ENCODE data around the gene SORCS2. TPM values are rescaled to one million over a fixed set of nuclear protein-coding genes. Genes with fewer than 3 reads are reported as not detected.

Gene SORCS2
- total and polyA plus RNA-seq, 4 donors, result 2.2 to 7.7 (median 2.5) TPM

- H3K4me3 ChIP-seq, result no peak overlapping the region
- no peaks in the 10 kb centered on the region for H3K36me3 ChIP-seq (ENCODE audit: control insufficient read depth in 4 of 4, insufficient read depth in 4 of 4, low read length in 4 of 4)
- H3K9me3 ChIP-seq (ENCODE audit: control insufficient read depth in 4 of 4, insufficient read depth in 3 of 4, low read length in 3 of 4), result no peaks in the 10 kb centered on the region
- WGBS, 2 donors, result 82 to 90% methylated on average over 12 of the region's 12 CpGs
- no peaks in the 10 kb centered on the region for H3K27me3 ChIP-seq (ENCODE audit: control insufficient read depth in 3 of 3, insufficient read depth in 3 of 3, low read length in 2 of 3)
- peaks cover 0 to 28% (median 6%) of the 10 kb centered on the region in 5 donors for H3K4me1 ChIP-seq (ENCODE audit: control insufficient read depth in 5 of 5, insufficient read depth in 5 of 5, low read length in 5 of 5)
- DNase-seq (no peak), ATAC-seq (ENCODE audit: insufficient read depth, low FRiP score) (no peak)
- no peak for TF ChIP-seq CTCF (IDR thresholded peaks at IDR 0.05; ENCODE audit: control extremely low read depth, extremely low read depth)
- no peak overlapping the region for H3K9ac ChIP-seq (ENCODE audit: insufficient read depth in 1 of 2, low read length in 2 of 2)
- no peak overlapping the region for H3K27ac ChIP-seq (ENCODE audit: low read depth in 1 of 2, low read length in 1 of 2)
Measured at GRCh38 chr4:7326306-7326692, 134.0 kb downstream of the SORCS2 start.

- 67 to 74% methylated on average over 18 to 20 of the region's 20 CpGs for WGBS, 2 donors
- no peak for TF ChIP-seq CTCF (IDR thresholded peaks at IDR 0.05; ENCODE audit: control extremely low read depth, extremely low read depth)
- DNase-seq (no peak), ATAC-seq (ENCODE audit: insufficient read depth, low FRiP score) (no peak)
- Histone ChIP-seq H3K9me3 (ENCODE audit: control insufficient read depth in 4 of 4, insufficient read depth in 3 of 4, low read length in 3 of 4) (no peaks in the 10 kb centered on the region), H3K36me3 (ENCODE audit: control insufficient read depth in 4 of 4, insufficient read depth in 4 of 4, low read length in 4 of 4) (no peaks in the 10 kb centered on the region), H3K9ac (ENCODE audit: insufficient read depth in 1 of 2, low read length in 2 of 2) (no peak overlapping the region), H3K27me3 (ENCODE audit: control insufficient read depth in 3 of 3, insufficient read depth in 3 of 3, low read length in 2 of 3) (no peaks in the 10 kb centered on the region), H3K4me1 (ENCODE audit: control insufficient read depth in 5 of 5, insufficient read depth in 5 of 5, low read length in 5 of 5) (peaks cover 0 to 25% (median 6%) of the 10 kb centered on the region in 5 donors), H3K27ac (ENCODE audit: low read depth in 1 of 2, low read length in 1 of 2) (no peak overlapping the region), H3K4me3 (no peak overlapping the region)
Measured at GRCh38 chr4:7326693-7327340, 134.5 kb downstream of the SORCS2 start.

- ATAC-seq (ENCODE audit: insufficient read depth, low FRiP score), result no peak
- DNase-seq, result no peak
- H3K4me3 ChIP-seq, result no peak overlapping the region
- H3K9me3 ChIP-seq (ENCODE audit: control insufficient read depth in 4 of 4, insufficient read depth in 3 of 4, low read length in 3 of 4), result no peaks in the 10 kb centered on the region
- 70 to 75% methylated on average over 17 of the region's 17 CpGs for WGBS, 2 donors
- peaks cover 0 to 24% (median 4%) of the 10 kb centered on the region in 5 donors for H3K4me1 ChIP-seq (ENCODE audit: control insufficient read depth in 5 of 5, insufficient read depth in 5 of 5, low read length in 5 of 5)
- no peak for TF ChIP-seq CTCF (IDR thresholded peaks at IDR 0.05; ENCODE audit: control extremely low read depth, extremely low read depth)
- no peaks in the 10 kb centered on the region for H3K27me3 ChIP-seq (ENCODE audit: control insufficient read depth in 3 of 3, insufficient read depth in 3 of 3, low read length in 2 of 3)
- no peak overlapping the region for H3K9ac ChIP-seq (ENCODE audit: insufficient read depth in 1 of 2, low read length in 2 of 2)
- no peak overlapping the region for H3K27ac ChIP-seq (ENCODE audit: low read depth in 1 of 2, low read length in 1 of 2)
- H3K36me3 ChIP-seq (ENCODE audit: control insufficient read depth in 4 of 4, insufficient read depth in 4 of 4, low read length in 4 of 4), result no peaks in the 10 kb centered on the region
Measured at GRCh38 chr4:7327341-7327885, 135.1 kb downstream of the SORCS2 start.
